Astrocyte of the cerebellum (primary cell): ENCODE measurements around the gene GJC2.
A peak's percentile ranks its signal among the peaks of the same experiment; 100 is the strongest.

Experiments used
- DNase-seq: peaks from one replicate; pipeline ENCODE4 v3.0.0-alpha.2; 2011; ENCODE audit warnings: low read depth
- H3K4me3 ChIP-seq: 2 replicates; pipeline ENCODE4 v1.5.1; 2011; ENCODE audit warnings: mild to moderate bottlenecking, low read depth, low read length, moderate library complexity
- in situ Hi-C: cut with HindIII; loops from 2 replicates; pipeline ENCODE4 v1.10.0; 2017; ENCODE audit warnings: low sequenced_read_pairs
- TF ChIP-seq, protein P1 (sequence below): IDR thresholded peaks from 2 replicates; pipeline ENCODE4 v1.5.1; 2012; ENCODE audit warnings: low read length, low read depth, moderate library complexity, mild to moderate bottlenecking; ENCODE audit errors: missing control alignments

Gene GJC2

DNA sequence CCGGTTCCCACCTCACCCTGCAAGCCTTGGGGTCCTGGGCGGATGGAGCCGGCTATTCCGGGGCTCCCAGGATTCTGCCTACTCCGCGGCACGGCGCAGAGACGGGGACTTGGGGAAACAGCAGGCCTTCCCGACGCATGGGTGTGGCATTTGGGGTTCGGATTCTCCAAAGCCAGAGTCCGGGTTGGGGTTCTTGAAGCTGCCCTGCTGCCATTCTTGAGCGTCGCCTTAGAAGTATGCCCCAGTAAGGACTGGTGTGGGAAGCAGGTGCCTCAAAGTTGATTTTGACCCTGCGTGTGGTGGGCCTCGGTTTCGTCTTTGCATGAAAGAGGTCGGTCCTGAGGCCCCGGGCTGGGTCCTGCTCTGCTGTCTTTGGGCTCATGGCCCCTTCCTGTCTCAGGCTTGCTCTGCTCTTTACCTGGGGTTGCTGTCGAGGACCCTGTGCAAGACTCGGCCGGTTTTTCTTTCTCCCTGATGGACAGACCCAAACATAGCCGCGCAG lies 9.0 kb upstream of the GJC2 start:
- DNase-seq = no peak
- in situ Hi-C loops = no loop called here
- TF ChIP-seq, protein P1, sequence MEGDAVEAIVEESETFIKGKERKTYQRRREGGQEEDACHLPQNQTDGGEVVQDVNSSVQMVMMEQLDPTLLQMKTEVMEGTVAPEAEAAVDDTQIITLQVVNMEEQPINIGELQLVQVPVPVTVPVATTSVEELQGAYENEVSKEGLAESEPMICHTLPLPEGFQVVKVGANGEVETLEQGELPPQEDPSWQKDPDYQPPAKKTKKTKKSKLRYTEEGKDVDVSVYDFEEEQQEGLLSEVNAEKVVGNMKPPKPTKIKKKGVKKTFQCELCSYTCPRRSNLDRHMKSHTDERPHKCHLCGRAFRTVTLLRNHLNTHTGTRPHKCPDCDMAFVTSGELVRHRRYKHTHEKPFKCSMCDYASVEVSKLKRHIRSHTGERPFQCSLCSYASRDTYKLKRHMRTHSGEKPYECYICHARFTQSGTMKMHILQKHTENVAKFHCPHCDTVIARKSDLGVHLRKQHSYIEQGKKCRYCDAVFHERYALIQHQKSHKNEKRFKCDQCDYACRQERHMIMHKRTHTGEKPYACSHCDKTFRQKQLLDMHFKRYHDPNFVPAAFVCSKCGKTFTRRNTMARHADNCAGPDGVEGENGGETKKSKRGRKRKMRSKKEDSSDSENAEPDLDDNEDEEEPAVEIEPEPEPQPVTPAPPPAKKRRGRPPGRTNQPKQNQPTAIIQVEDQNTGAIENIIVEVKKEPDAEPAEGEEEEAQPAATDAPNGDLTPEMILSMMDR = no peak
- H3K4me3 ChIP-seq = peak overlapping the region; percentile 95

DNA sequence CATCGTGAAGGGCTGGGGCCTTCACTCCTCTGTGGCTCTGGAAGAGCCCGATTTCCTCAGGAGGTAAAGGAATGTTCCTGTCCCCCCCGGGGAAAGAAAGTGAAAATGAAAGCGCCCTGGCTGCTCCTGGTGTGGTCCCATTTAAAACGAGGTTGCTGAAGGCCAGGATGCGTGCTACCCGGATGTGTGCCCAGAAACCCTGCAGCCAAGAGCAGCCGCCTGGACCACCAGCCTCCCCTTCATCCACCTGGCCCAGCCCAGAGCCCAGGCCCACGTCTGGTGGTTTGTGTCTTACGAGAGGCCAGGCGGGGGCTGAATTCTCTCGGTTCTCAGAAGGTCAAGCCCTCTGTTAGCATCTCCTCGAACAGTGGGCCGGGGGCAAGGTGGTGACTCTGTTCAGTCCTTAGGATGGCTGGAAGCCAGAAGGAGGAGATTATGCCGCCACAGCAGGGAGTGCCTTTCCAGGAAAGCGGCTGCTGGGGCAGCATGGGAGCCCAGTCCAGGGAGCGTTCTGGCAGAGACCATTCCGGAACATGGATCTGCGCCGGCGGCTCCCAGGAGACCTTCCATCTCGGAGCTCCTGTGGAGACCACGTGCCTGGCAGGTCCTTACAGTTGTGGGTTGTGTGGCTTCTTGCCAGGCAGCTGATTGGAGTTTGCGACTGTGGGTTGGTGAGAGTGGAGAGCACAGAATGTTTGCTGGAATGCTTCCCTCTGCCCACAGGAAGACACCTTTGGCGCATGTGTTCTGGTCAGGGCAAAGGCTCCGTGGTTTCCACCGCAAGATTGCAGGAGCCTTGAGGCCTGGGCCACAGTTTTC lies 8.3 kb upstream of the GJC2 start:
- in situ Hi-C loops = no loop called here
- DNase-seq = peak; percentile 51
- TF ChIP-seq, protein P1 = no peak

DNA sequence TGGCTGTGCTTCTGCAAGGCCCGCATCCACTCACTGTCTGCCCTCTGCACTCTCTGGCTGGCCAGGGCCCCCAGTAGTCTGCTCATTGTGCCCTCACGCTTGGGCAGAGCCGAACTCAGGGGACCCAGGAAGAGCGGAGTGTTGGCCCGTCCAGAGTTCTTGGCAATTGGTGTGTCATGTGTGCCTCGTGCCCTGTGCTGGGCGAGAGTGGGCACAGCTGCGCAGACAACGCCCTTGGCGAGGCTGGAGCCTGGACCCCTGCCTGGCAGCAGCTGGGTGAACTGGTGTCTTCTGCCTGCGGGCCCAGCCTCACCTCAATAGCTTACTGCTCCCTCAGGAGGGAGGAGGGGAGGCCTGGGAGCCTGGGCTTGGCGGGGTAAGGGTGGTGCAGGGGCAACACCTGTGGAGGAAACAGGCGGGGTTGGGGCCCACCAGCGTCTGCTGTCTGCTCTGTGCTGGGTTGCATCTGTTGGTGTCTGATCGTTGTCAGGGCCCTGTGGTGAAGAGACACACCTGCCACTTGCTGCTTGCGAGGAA lies 7.5 kb upstream of the GJC2 start:
- TF ChIP-seq, protein P1 = no peak
- peak overlapping the region; percentile 95 for H3K4me3 ChIP-seq
- DNase-seq = no peak
- in situ Hi-C loops = no loop called here

More for the DNA sequence above, 8.3 kb upstream of the GJC2 start:
- peak overlapping the region; percentile 95 for H3K4me3 ChIP-seq

DNA sequence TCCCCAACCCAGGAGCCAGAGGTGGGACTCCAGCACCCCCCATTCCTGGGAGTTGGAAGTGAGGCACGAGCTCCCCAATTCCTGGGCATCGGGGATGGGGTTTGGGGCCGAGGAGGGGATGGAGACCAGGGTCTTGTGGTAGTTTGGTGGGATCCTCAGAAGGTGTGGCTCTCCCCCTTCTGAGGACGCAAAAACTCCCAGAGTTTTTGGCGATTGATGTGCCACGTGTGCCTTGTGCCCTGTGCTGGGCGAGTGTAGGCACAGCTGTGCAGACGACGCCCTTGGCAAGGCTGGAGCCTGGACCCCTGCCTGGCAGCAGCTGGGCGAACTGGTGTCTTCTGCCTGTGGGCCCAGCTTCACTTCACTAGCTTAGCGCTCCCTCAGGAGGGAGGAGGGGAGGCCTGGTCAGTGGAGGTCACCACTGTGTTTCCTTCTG lies 7.0 kb upstream of the GJC2 start:
- no peak overlapping the region for H3K4me3 ChIP-seq
- in situ Hi-C loops = no loop called here

DNA sequence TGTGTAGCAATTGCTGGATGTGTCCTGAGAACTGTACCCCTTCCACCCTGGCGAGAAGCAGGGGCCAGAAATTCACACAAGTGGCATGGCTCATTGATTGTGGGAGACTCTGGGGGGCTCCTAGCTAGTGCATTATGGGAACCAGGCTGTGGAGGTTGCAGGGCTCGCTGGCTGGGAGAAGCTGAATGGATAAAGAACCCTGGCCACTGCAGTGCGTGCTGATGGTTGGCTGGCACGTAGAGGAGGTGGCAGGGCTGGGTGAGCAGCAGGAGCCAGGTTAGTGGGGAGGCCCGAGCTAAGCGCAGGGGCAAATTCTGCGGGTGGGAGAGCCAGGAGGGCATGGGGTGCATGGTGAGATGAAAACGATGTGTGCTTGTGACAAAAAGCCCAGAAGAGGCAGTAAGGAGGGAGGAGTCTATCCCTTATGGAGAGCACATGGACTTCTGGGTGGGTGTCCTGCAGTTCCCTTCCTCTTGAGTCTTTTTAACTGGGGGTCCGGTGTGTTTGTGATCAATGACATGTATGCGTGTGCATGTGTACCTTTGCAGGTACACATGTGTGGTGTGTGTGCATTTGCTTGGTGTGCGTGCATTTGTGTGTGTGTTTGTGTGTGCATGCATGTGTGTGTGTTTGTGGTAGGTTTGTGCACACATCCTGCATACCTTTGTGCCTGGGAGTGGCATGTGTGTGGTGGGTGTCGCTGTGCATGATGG lies 6.1 kb upstream of the GJC2 start:
- no peak overlapping the region for H3K4me3 ChIP-seq
- no peak for DNase-seq
- TF ChIP-seq, protein P1 = no peak
- in situ Hi-C loops = no loop called here

More for the DNA sequence above, 7.0 kb upstream of the GJC2 start:
- TF ChIP-seq, protein P1 = no peak
- DNase-seq = no peak

DNA sequence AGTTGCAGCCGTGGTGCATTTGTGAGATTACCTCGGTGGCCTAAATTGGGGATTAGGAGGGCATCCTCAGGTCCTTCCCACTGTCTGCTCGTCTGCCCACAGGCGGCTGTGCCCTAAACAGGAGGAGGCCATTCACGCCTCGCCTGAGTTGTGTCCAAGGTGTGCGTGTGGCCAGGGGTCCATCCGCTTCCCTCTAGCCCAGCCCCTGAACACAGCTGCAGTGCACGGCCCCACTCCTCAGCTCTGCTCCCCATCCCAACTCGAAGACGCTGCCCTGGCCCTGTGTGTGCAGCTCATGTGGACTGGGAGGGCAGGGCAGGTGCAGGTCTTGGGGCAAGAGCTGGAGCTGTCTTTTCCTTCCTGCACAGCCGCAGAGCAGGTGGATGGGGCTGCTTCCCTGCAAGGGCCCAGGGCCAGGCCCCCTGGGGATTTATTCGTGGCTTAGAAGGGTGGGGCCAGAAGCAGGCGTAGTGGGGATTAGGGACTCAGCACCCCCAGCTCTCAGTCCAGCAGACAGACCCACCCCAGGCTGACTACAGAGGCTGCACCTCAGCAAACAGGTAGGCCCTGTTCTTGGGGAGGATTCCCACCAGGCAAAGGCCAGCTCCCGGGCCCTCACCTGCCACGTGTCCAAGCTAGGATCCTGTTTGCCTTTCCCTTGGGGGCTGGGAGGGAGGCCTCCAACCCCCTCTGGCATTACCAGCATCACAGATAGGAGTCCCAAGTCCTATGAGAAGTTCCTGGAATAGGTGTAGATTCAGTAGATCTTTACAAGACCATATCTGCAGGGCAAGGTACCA lies 5.3 kb upstream of the GJC2 start:
- in situ Hi-C loops = no loop called here
- DNase-seq = no peak

More for the DNA sequence above, 5.3 kb upstream of the GJC2 start:
- TF ChIP-seq, protein P1 = no peak
- no peak overlapping the region for H3K4me3 ChIP-seq
